Ishikawa (cell line): Measurements from ENCODE around the gene CBARP.

ENCODE experiments used
- CEBPB ChIP-seq: IDR thresholded peaks from 2 replicates; pipeline ENCODE4 v1.6.1; 2012
- YY1 ChIP-seq: IDR thresholded peaks from 2 replicates; pipeline ENCODE4 v1.6.1; 2012; ENCODE audit warnings: low read depth
- TF ChIP-seq, protein P1 (sequence below): IDR thresholded peaks from 2 replicates; pipeline ENCODE4 v1.6.1; 2012

DNA sequence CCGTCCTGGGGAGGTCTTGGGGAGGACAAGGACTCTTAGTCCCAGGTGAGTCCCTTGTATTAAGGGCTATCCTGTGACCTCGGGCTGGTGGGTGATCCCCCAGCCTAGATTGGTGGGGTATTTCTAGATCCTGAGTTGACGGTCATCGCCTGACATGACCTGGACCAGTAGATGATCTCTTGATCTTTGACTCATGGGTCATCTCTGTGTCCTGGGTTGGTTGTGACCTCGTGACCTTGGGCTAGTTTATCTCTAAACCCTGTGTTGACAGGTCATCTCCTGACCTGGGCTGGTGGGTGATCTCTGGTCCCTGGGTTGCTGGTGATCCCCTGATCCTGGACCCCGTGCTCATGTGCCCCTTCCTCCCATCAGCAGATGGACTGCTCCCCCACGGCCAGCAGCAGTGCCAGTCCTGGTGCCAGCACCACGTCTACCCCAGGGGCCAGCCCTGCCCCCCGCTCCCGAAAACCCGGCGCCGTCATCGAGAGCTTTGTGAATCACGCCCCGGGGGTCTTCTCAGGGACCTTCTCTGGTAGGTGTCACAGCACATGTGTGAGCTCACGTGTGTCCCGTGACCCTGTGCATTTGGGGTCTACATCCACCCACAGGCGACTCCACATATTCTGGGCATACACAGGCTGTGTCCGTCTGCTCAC lies 16.9 kb upstream of the CBARP start:
- TF ChIP-seq YY1 (no peak), CEBPB (no peak)
- TF ChIP-seq, protein P1, sequence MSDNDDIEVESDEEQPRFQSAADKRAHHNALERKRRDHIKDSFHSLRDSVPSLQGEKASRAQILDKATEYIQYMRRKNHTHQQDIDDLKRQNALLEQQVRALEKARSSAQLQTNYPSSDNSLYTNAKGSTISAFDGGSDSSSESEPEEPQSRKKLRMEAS: no peak
